Stimulated activated CD4-positive, alpha-beta T cell treated with anti-CD3 and anti-CD28 coated beads, Interleukin-1b, Interleukin-23, amount 100 ng/mL, for 1 hour (primary cell): ENCODE results near the gene ZDHHC11.
"Not testable (repeated sequence)": the region's sequence is repeated elsewhere in the genome, so short reads cannot be mapped to it uniquely, and the experiment has no call there.

Source experiments
- DNase-seq, 2 donors: peaks; one replicate each; pipeline ENCODE4 v3.0.0-alpha.2; 2020; ENCODE audit warnings: low read depth in 2 of 2

ZDHHC11 gene

GRCh38 chr5:844426-844825 is 6.4 kb downstream of the ZDHHC11 start:
- not testable (repeated sequence) for DNase-seq

GRCh38 chr5:843926-844325 is 6.9 kb downstream of the ZDHHC11 start:
- not testable (repeated sequence) for DNase-seq

GRCh38 chr5:843371-843770 is 7.4 kb downstream of the ZDHHC11 start:
- not testable (repeated sequence) for DNase-seq

- DNase-seq, result not testable (repeated sequence)
These were observed 8.2 kb downstream of the ZDHHC11 start for GRCh38 chr5:842402-843221.

- DNase-seq, result not testable (repeated sequence)
These were observed 9.0 kb downstream of the ZDHHC11 start for GRCh38 chr5:841531-842401.

GRCh38 chr5:840974-841435 is 9.8 kb downstream of the ZDHHC11 start:
- DNase-seq, result not testable (repeated sequence)

GRCh38 chr5:840118-840973 is 10.4 kb downstream of the ZDHHC11 start:
- not testable (repeated sequence) for DNase-seq

- not testable (repeated sequence) for DNase-seq
These were observed 12.3 kb downstream of the ZDHHC11 start for GRCh38 chr5:838431-838851.

GRCh38 chr5:837621-838121 is 13.1 kb downstream of the ZDHHC11 start:
- DNase-seq, result not testable (repeated sequence)

- not testable (repeated sequence) for DNase-seq
These were observed 14.7 kb downstream of the ZDHHC11 start for GRCh38 chr5:835933-836612.

- DNase-seq, result not testable (repeated sequence)
These were observed 16.8 kb downstream of the ZDHHC11 start for GRCh38 chr5:834013-834412.

- not testable (repeated sequence) for DNase-seq
These were observed 22.6 kb downstream of the ZDHHC11 start for GRCh38 chr5:828194-828593.

GRCh38 chr5:825544-825943 is 25.2 kb downstream of the ZDHHC11 start:
- not testable (repeated sequence) for DNase-seq

- DNase-seq, result no peak
These were observed 29.3 kb downstream of the ZDHHC11 start for GRCh38 chr5:821504-821903.

- DNase-seq, result no peak
These were observed 30.5 kb downstream of the ZDHHC11 start for GRCh38 chr5:820245-820644.

- DNase-seq, result no peak
These were observed 31.7 kb downstream of the ZDHHC11 start for GRCh38 chr5:819078-819477.

- no peak for DNase-seq
These were observed 34.6 kb downstream of the ZDHHC11 start for GRCh38 chr5:816176-816575.

- no peak for DNase-seq
These were observed 35.3 kb downstream of the ZDHHC11 start for GRCh38 chr5:815449-815848.

GRCh38 chr5:813575-813974 is 37.2 kb downstream of the ZDHHC11 start:
- DNase-seq, result not testable (repeated sequence)

- DNase-seq, result not testable (repeated sequence)
These were observed 39.4 kb downstream of the ZDHHC11 start for GRCh38 chr5:811384-811783.
